Epithelial cell of esophagus (primary cell): ENCODE data around the gene ADORA2A.

Experiments used
- DNase-seq: peaks from one replicate; pipeline ENCODE4 v3.0.0; 2010; ENCODE audit warnings: low read depth
- H3K4me3 ChIP-seq: 2 replicates; pipeline ENCODE4 v1.5.1; 2011; ENCODE audit warnings: mild to moderate bottlenecking, low read length, control low read depth
- TF ChIP-seq, protein P1 (sequence below): IDR thresholded peaks from 2 replicates; pipeline ENCODE4 v1.5.1; 2011; ENCODE audit warnings: low read depth, mild to moderate bottlenecking, low read length, control low read depth, inconsistent platforms; ENCODE audit not compliant: insufficient read depth; ENCODE audit errors: missing control alignments

Gene ADORA2A

DNA sequence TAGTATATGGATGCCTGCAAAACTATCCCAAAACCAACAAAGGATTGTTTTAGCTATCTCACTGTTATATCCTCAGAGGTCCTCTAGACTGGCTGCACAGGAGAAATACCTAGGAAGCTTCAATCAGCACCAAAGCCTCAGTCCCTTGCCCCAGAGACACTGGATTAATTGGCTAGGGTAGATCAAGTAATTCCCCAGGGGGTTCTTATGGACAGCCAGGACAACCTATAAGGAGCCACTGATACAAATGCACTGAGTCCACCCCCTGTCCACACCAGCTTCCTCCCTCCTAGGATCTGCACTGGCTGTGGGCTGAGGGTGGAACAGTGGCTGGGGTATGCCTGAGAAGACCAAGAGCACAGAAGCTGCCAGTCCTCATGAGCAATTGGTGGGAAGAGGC lies 16.3 kb downstream of the ADORA2A start:
- TF ChIP-seq, protein P1, sequence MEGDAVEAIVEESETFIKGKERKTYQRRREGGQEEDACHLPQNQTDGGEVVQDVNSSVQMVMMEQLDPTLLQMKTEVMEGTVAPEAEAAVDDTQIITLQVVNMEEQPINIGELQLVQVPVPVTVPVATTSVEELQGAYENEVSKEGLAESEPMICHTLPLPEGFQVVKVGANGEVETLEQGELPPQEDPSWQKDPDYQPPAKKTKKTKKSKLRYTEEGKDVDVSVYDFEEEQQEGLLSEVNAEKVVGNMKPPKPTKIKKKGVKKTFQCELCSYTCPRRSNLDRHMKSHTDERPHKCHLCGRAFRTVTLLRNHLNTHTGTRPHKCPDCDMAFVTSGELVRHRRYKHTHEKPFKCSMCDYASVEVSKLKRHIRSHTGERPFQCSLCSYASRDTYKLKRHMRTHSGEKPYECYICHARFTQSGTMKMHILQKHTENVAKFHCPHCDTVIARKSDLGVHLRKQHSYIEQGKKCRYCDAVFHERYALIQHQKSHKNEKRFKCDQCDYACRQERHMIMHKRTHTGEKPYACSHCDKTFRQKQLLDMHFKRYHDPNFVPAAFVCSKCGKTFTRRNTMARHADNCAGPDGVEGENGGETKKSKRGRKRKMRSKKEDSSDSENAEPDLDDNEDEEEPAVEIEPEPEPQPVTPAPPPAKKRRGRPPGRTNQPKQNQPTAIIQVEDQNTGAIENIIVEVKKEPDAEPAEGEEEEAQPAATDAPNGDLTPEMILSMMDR, result no peak
- no peak for DNase-seq
- H3K4me3 ChIP-seq, result no peak overlapping the region

DNA sequence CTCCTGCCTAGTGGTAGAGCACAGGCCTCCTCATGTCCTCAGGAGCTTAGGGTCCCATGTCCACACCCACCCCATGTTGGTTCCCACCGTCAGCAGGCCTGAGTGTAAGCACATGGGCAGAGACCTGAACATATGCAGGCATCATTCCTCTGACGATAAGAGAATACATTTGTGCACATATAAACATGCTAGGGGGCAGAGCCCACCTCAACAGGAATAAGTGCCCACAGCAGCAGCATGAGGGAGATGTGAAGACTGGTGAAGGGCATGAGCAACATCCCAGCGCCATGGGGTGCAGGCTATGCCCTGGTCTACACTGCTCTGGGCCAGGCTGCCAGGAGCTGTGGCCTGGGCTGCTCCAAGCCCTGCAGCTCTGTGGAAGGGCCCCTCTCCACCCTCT lies 16.9 kb downstream of the ADORA2A start:
- no peak overlapping the region for H3K4me3 ChIP-seq
- DNase-seq, result no peak
- TF ChIP-seq, protein P1, result no peak

DNA sequence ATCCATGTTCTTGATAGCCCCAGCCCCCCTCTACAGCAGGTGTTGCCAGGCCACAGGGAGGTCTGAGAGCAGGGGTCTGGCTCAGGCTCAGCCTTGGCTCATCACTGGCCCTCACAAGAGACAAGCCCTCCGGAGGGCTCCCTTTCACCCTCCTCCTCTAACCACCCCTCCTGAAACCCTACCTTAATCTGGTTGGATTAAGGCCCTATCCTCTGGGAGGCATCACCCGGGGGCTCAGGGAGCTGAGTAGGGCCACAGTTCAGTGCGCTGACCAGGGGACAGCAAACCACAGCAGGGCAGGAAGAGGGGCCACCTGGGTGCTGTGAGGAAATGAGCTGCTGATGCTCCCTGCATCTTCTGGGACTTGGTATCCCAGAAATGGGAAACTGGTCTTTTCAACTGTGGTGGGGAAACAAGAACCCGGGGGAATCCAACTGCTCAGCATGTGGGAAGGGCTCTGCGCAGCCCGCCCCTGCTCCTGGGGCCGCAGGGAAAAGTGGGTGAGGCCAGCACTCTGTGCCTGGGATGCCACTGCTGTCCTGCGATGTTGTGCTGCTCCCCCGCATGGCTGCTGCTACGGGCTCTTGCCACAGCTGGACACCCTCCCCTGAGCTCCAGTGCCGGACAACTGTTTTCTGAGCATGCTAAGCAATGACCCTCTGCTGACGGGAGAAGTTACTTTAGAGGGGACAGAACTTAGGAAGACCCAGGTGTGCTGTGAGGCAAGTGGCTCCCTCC lies 17.5 kb downstream of the ADORA2A start:
- no peak overlapping the region for H3K4me3 ChIP-seq
- DNase-seq, result no peak
- TF ChIP-seq, protein P1, result no peak

DNA sequence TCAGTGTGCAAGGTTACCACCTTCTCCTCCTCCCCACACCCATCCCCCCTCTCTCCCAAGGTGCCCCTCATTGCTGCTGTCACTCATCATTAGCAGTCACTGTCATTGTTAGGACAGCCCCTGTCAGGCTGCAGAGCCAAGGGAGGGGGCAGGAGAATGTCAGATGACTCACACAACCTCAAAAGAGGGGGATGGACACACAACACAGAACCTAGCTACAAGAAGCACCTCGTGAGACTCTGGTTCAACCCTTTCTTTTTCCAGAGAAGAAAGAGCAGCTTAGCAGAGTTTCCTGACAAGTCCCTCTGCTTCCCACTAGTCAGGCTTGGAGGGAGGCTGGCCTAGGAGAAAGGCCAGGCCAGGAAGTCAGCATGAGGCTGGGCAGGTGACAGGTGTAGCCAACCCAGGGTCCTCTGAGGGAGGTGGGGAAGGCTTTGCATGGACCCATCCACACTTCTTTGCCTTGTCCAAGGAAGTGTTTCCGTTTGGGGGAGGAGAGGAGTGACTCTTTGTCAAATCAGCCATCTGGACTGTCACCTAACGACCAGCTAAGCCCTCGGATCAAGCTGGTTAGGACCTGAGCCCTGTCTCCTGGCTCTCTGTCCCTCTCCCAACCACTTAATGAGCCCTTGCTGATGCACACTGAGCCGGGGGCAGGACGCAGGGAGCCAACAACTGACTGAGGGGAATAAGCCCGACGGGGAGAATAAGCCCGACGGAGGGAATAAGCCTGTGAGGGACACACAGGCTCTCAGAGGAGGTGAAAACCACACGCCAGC lies 18.3 kb downstream of the ADORA2A start:
- DNase-seq, result no peak
- H3K4me3 ChIP-seq, result no peak overlapping the region
- TF ChIP-seq, protein P1, result no peak

DNA sequence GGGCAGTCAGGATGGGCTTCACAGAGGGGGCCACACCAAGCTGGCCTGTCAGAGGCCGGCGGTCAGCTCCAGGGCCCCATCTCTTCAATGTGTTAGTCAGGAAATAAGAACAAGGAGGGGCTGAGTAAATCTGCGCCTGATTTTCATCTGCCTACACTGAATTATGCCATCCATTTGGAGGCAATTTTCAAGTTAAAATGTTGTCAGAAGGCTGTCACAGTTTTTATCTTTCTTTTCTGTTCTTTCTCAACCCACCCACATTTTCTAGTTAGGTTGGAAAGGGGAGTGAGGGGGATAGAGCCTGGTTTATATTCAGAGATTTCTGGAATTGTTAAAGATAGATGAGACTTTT lies 18.8 kb downstream of the ADORA2A start:
- no peak for DNase-seq
- H3K4me3 ChIP-seq, result no peak overlapping the region
- TF ChIP-seq, protein P1, result no peak

DNA sequence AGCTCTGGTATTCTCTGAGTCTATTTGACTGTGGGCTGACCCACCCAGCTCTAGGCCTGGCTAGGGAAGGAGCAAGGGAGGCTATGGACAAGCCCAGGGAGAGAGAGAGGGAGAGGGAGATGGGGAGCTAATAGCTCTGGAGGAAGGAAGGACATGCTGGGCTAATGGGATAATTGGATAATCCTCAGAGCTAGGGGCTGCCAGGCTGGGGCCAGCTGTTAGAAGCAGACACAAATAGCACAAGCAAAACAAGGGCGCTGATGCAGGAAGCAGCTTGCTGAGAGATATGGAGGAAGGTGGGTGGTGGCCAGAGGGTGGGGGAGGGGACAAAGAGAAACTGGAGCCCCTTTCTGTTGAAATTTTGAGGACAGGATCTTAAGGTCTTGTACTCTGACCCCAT lies 23.2 kb downstream of the ADORA2A start:
- H3K4me3 ChIP-seq, result no peak overlapping the region
- TF ChIP-seq, protein P1, result no peak
- no peak for DNase-seq
